Measurements from ENCODE around the gene ZNF580. TPM values are rescaled to one million over a fixed set of nuclear protein-coding genes. Genes with fewer than 3 reads are reported as not detected.

Gene ZNF580
- total and polyA plus RNA-seq, 10 of the 15 experiments (the other 5 are each of a cell fraction or from before 2014, with no cell fraction given) = 2.3 to 31.8 (median 10.0) TPM

DNA sequence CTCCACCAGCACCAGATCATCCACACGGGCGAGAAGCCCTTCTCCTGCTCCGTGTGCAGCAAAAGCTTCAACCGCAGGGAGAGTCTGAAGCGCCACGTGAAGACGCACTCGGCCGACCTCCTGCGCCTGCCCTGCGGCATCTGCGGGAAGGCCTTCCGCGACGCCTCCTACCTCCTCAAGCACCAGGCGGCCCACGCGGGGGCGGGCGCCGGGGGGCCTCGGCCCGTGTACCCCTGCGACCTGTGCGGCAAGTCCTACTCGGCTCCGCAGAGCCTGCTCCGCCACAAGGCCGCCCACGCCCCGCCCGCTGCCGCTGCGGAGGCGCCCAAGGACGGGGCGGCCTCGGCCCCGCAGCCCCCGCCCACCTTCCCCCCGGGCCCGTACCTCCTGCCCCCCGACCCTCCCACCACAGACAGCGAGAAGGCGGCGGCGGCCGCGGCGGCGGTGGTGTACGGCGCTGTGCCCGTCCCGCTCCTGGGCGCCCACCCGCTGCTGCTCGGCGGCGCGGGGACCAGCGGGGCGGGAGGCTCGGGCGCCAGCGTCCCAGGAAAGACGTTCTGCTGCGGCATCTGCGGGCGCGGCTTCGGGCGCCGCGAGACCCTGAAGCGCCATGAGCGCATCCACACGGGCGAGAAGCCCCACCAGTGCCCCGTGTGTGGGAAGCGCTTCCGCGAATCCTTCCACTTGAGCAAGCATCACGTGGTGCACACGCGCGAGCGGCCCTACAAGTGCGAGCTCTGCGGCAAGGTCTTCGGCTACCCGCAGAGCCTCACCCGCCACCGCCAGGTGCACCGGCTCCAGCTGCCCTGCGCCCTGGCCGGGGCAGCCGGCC lies 25.9 kb upstream of the ZNF580 start:
- Histone ChIP-seq H2AFZ (ENCODE audit: control insufficient read depth, low read depth, low read length) (no peak overlapping the region), H3K27ac (ENCODE audit: control insufficient read depth, insufficient read depth) (no peak overlapping the region), H3K27me3 (replicated peaks in 1 of 2; ENCODE audit: control insufficient read depth in 2 of 2, insufficient read depth in 2 of 2, low read length in 1 of 2) (no peaks in the 10 kb centered on the region), H3K9me3 (replicated peaks; ENCODE audit: control insufficient read depth, insufficient read depth, low read length) (no peaks in the 10 kb centered on the region; the same call in 1 of the 3 replicates), H3K9ac (ENCODE audit: control insufficient read depth, insufficient read depth, low read length) (no peak overlapping the region), H3K4me1 (ENCODE audit: control insufficient read depth, insufficient read depth, low read length) (peaks cover 4% of the 10 kb centered on the region), H3K36me3 (ENCODE audit: control insufficient read depth in 2 of 2, insufficient read depth in 2 of 2, low read length in 1 of 2) (peaks cover 8 to 12% of the 10 kb centered on the region in 2 experiments), H3K79me2 (ENCODE audit: control insufficient read depth, insufficient read depth, low read length) (peaks cover 4% of the 10 kb centered on the region; the same call in 1 of the 2 replicates), H4K20me1 (ENCODE audit: control insufficient read depth, insufficient read depth) (peaks cover 3% of the 10 kb centered on the region; the same call in 1 of the 2 replicates), H3K4me2 (ENCODE audit: control insufficient read depth, insufficient read depth) (no peak overlapping the region), H3K4me3 (no peak overlapping the region)
- no peak for TF ChIP-seq CBX5 (IDR thresholded peaks at IDR 0.05; ENCODE audit: low read depth)
- no peak for TF ChIP-seq ZSCAN29 (IDR thresholded peaks at IDR 0.05)
- TF ChIP-seq ATF3 (IDR thresholded peaks at IDR 0.05; ENCODE audit: borderline replicate concordance, extremely low read depth, low read depth, low read length) = no peak
- TF ChIP-seq NBN (IDR thresholded peaks at IDR 0.05) = no peak
- no peak for TF ChIP-seq ZNF384 (IDR thresholded peaks at IDR 0.05; ENCODE audit: borderline replicate concordance, low read depth, low read length)
- no peak for TF ChIP-seq EGR1 (IDR thresholded peaks at IDR 0.05; ENCODE audit: borderline replicate concordance in 1 of 2, low read depth in 2 of 2, low read length in 2 of 2)
- no peak for TF ChIP-seq GATAD2B (conservative IDR thresholded peaks at IDR 0.05; ENCODE audit: low read depth)
- TF ChIP-seq CHD1 (IDR thresholded peaks at IDR 0.05; ENCODE audit: low read depth, low read length) = no peak
- no peak for TF ChIP-seq NFYB (IDR thresholded peaks at IDR 0.05; ENCODE audit: insufficient read depth, low read depth, low read length)
- TF ChIP-seq NR2C2 (IDR thresholded peaks at IDR 0.05; ENCODE audit: borderline replicate concordance, control insufficient read depth, insufficient read length, low read depth) = no peak
- no peak for TF ChIP-seq CBX3 (IDR thresholded peaks at IDR 0.05; ENCODE audit: borderline replicate concordance, low read depth)
- TF ChIP-seq IRF5 (IDR thresholded peaks at IDR 0.05; ENCODE audit: borderline replicate concordance) = no peak
- no peak for TF ChIP-seq EED (IDR thresholded peaks at IDR 0.05; ENCODE audit: low read depth)
- TF ChIP-seq, protein P1, sequence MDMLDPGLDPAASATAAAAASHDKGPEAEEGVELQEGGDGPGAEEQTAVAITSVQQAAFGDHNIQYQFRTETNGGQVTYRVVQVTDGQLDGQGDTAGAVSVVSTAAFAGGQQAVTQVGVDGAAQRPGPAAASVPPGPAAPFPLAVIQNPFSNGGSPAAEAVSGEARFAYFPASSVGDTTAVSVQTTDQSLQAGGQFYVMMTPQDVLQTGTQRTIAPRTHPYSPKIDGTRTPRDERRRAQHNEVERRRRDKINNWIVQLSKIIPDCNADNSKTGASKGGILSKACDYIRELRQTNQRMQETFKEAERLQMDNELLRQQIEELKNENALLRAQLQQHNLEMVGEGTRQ (IDR thresholded peaks at IDR 0.05; ENCODE audit: borderline replicate concordance, low read depth, low read length) = no peak
- TF ChIP-seq TCF3 (IDR thresholded peaks at IDR 0.05; ENCODE audit: borderline replicate concordance, insufficient read depth, low read depth, low read length) = no peak
- no peak for TF ChIP-seq POLR2AphosphoS5 (IDR thresholded peaks at IDR 0.05; ENCODE audit: low read length)
- TF ChIP-seq, protein P2, sequence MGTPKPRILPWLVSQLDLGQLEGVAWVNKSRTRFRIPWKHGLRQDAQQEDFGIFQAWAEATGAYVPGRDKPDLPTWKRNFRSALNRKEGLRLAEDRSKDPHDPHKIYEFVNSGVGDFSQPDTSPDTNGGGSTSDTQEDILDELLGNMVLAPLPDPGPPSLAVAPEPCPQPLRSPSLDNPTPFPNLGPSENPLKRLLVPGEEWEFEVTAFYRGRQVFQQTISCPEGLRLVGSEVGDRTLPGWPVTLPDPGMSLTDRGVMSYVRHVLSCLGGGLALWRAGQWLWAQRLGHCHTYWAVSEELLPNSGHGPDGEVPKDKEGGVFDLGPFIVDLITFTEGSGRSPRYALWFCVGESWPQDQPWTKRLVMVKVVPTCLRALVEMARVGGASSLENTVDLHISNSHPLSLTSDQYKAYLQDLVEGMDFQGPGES (IDR thresholded peaks at IDR 0.05) = no peak
- TF ChIP-seq NFXL1 (IDR thresholded peaks at IDR 0.05; ENCODE audit: borderline replicate concordance) = no peak
- TF ChIP-seq, protein P3, sequence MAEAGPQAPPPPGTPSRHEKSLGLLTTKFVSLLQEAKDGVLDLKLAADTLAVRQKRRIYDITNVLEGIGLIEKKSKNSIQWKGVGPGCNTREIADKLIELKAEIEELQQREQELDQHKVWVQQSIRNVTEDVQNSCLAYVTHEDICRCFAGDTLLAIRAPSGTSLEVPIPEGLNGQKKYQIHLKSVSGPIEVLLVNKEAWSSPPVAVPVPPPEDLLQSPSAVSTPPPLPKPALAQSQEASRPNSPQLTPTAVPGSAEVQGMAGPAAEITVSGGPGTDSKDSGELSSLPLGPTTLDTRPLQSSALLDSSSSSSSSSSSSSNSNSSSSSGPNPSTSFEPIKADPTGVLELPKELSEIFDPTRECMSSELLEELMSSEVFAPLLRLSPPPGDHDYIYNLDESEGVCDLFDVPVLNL (IDR thresholded peaks at IDR 0.05; ENCODE audit: low read depth, low read length) = no peak
- POLR2A ChIA-PET = no interaction called here
- RAD21 ChIA-PET (ENCODE audit: unreplicated experiment) = no interaction called here
- no TSS peak for BruUV-seq (replicated peaks)
- CTCF ChIA-PET = no interaction called here
- SMC1A ChIA-PET (ENCODE audit: uncharacterized antibody, unreplicated experiment) = no interaction called here
- 99% methylated on average over 45 of the region's 98 CpGs for WGBS (ENCODE audit: insufficient coverage, insufficient replicate concordance, low lambda C conversion rate, missing lambda C conversion rate)
- in situ Hi-C loops (cut with MboI) (no loop called here), intact Hi-C loops (cut with micrococcal nuclease; ENCODE audit: unreplicated experiment) (no loop called here)
- FAIRE-seq = no peak
- ATAC-seq = no peak
- DNase-seq (ENCODE audit: low read depth, low spot score) = no peak
